Naive B cell (primary cell): Measurements from ENCODE around the gene PTPRT. TPM values are rescaled to one million over a fixed set of nuclear protein-coding genes. Genes with fewer than 3 reads are reported as not detected.

Source experiments
- ATAC-seq, 2 donors: fragments of 150-1000 bp; cut with Tn5 transposase; 2 replicates each; pipeline ENCODE4 v1.10.0; 2021; ENCODE audit warnings: low read depth in 2 of 2, mild to moderate bottlenecking in 2 of 2, moderate library complexity in 2 of 2
- DNase-seq: peaks from one replicate; pipeline ENCODE4 v3.0.0; 2022
- H3K27ac Mint-ChIP-seq, 6 donors: one replicate each; pipeline ENCODE4 v1.8.0; 2020 to 2022; ENCODE audit warnings: mild to moderate bottlenecking in 6 of 6, mixed read lengths in 6 of 6, moderate library complexity in 5 of 6, inconsistent platforms in 2 of 6
- H3K27me3 Mint-ChIP-seq, 3 donors: one replicate each; pipeline ENCODE4 v1.8.0; 2021 to 2022; ENCODE audit warnings: mixed read lengths in 3 of 3, mild to moderate bottlenecking in 1 of 3
- H3K36me3 Mint-ChIP-seq, 2 donors: one replicate each; pipeline ENCODE4 v1.8.0; 2020 to 2022; ENCODE audit warnings: mixed read lengths in 2 of 2, inconsistent platforms in 1 of 2, mild to moderate bottlenecking in 1 of 2
- H3K4me1 Mint-ChIP-seq, 3 donors: one replicate each; pipeline ENCODE4 v1.8.0; 2020 to 2022; ENCODE audit warnings: mixed read lengths in 3 of 3, inconsistent platforms in 1 of 3, mild to moderate bottlenecking in 1 of 3, moderate library complexity in 1 of 3
- H3K4me3 Mint-ChIP-seq, 8 donors: one replicate each; pipeline ENCODE4 v1.8.0; 2020 to 2022; ENCODE audit warnings: mild to moderate bottlenecking in 8 of 8, mixed read lengths in 8 of 8, moderate library complexity in 8 of 8, inconsistent platforms in 2 of 8
- H3K9me3 Mint-ChIP-seq, 7 donors: one replicate each; pipeline ENCODE4 v1.8.0; 2020 to 2022; ENCODE audit warnings: mixed read lengths in 7 of 7, mild to moderate bottlenecking in 5 of 7, inconsistent platforms in 2 of 7, moderate library complexity in 1 of 7
- polyA plus RNA-seq, 6 donors: library from polyadenylated mRNA; unstranded; fragments of 300-500 nt; fragmentation: Illumina TruSeq; gene quantifications; one replicate each; pipeline ENCODE4 v1.2.3, GENCODE V29; 2021; ENCODE audit warnings: low read depth in 6 of 6

Gene PTPRT
- polyA plus RNA-seq, 6 donors from 2014 or later: not detected

DNA sequence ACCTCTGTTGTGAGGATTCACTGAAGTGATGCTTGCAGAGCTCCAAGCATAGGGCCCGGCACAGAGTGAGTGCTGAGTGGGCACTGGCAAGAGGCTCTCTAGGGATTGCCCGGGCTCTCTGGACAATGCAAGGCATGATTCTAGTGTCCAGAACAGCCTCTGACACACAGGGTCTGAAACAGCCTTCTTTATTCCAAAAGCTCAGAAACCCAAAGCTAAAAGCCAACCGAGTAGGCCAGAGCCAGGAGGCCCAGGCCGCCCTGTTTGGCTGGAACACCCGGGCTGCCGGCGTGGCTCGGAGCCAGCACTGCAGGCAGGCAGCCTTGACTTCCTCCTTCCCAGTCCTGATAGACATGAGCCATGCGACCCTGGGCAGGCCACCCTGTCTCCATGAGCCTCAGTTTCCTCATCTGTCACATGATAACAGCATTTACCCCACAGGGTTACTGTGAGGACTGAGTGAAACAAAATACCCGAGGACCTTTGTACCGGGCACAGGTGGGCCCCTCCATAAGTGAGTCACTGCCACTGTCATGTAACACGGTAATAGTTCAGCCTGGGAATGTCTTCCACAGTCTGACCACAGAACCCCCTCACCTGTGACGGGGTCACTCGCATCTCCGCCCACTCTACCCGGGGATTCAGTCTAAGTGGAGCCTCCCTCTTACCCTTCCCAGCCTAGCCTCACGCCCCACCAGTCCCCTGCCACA is 51.5 kb downstream of the PTPRT start:
- H3K4me1 Mint-ChIP-seq: no peaks in the 10 kb centered on the region
- no peaks in the 10 kb centered on the region for H3K27me3 Mint-ChIP-seq
- DNase-seq (no peak), ATAC-seq (no peak)
- H3K4me3 Mint-ChIP-seq: no peak overlapping the region
- no peaks in the 10 kb centered on the region for H3K36me3 Mint-ChIP-seq
- H3K9me3 Mint-ChIP-seq: peaks cover 0 to 1% (median 0%) of the 10 kb centered on the region in 7 donors
- no peak overlapping the region for H3K27ac Mint-ChIP-seq

DNA sequence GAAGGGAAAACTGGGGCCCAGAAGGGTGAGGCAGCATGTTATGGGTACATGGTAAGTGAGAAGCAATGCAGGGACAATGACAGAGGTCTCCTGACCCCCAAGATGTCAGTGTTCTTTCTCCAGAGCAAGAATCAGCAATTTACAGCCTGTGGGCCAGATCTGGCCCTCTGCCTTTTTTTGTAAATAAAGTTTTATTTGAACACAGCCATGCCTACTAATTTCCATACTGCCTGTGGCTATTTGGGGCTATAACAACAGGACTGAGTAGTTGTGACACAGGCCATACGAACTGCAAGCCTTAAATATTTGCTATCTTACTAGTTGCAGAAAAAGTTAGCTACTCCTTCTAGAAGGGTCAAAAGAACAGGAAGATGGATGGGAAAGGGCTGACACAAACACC is 52.5 kb downstream of the PTPRT start:
- Mint-ChIP-seq H3K4me1 (no peaks in the 10 kb centered on the region), H3K4me3 (no peak overlapping the region)
- no peak for ATAC-seq

DNA sequence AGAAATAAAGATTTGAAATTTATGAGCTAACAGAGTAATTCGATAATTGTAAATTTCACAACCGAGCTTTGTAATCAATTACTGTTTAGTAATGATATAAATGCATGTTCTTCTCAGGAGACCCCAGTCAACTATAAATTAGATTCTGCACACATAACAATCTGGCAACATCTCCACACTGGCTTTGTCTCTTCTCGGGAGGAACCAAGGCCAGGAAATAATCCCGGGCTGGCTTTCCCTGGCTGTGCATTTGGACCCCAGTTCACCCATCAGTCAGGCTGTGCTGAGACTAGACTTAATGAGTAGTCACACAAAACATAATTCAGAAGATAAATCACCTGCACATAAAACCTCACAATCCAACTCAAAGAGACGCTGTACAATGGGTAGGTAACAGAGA is 65.5 kb downstream of the PTPRT start:
- Mint-ChIP-seq H3K36me3 (no peaks in the 10 kb centered on the region), H3K4me3 (no peak overlapping the region), H3K27ac (peak overlapping the region in 1 of 6 donors; percentile 49), H3K27me3 (peaks cover 0 to 3% (median 0%) of the 10 kb centered on the region in 3 donors), H3K9me3 (peaks cover 0 to 9% (median 0%) of the 10 kb centered on the region in 7 donors), H3K4me1 (no peaks in the 10 kb centered on the region)
- DNase-seq (no peak), ATAC-seq (no peak)

More for the DNA sequence above, 52.5 kb downstream of the PTPRT start:
- Mint-ChIP-seq H3K9me3 (peaks cover 0 to 3% (median 0%) of the 10 kb centered on the region in 7 donors), H3K27ac (no peak overlapping the region), H3K27me3 (no peaks in the 10 kb centered on the region), H3K36me3 (no peaks in the 10 kb centered on the region)
- DNase-seq: no peak

- DNase-seq: no peak
- peaks cover 0 to 7% (median 0%) of the 10 kb centered on the region in 7 donors for H3K9me3 Mint-ChIP-seq
- H3K36me3 Mint-ChIP-seq: no peaks in the 10 kb centered on the region
- H3K4me1 Mint-ChIP-seq: no peaks in the 10 kb centered on the region
- H3K27me3 Mint-ChIP-seq: peaks cover 0 to 3% (median 0%) of the 10 kb centered on the region in 3 donors
- H3K4me3 Mint-ChIP-seq: no peak overlapping the region
- ATAC-seq: no peak
- no peak overlapping the region for H3K27ac Mint-ChIP-seq
Observed at GRCh38 chr20:43123180-43123579, 66.5 kb downstream of the PTPRT start.

DNA sequence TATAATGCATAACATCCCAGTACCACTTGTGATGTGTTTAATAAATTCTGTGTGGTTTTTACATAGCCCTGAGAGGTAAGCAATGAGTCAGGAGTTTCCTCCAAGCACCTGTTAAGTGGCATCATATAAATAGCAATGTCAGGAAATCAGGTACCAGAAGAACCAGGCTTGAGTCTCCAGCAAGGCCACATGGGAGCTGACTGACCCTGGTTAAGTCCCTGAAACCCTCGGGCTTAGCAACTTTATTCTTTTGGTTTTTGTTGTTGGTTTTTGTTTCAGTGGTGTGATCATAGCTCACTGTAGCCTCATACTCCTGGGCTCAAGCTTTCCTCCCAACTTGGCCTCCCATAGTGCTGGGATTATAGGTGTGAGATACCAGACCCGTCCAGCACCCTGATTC is 70.0 kb downstream of the PTPRT start:
- DNase-seq (no peak), ATAC-seq (no peak)
- H3K27me3 Mint-ChIP-seq: no peaks in the 10 kb centered on the region
- H3K4me3 Mint-ChIP-seq: no peak overlapping the region
- H3K9me3 Mint-ChIP-seq: peaks cover 0 to 9% (median 0%) of the 10 kb centered on the region in 7 donors
- no peak overlapping the region for H3K27ac Mint-ChIP-seq
- H3K36me3 Mint-ChIP-seq: no peaks in the 10 kb centered on the region
- H3K4me1 Mint-ChIP-seq: no peaks in the 10 kb centered on the region

DNA sequence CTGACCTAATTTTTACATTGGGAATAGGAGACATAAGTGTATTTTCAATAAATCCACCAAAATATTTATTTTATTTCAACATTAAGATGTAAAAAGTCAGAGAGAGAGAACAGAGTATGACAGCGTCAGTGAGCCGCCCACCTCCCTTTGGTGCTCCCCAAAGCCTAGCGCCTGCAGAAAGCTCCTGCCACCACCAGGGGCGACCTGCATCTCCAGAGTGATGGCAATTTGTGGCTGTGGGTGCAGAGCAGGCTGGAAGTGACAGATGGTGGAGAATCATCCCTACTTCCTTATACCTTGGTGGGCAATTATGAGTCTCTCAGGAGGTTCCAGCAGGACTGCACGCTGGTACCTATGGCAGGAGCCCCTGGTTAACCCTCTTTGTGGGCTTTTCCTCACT is 87.3 kb downstream of the PTPRT start:
- Mint-ChIP-seq H3K27ac (no peak overlapping the region), H3K36me3 (no peaks in the 10 kb centered on the region), H3K9me3 (peaks cover 0 to 3% (median 0%) of the 10 kb centered on the region in 7 donors), H3K27me3 (peaks cover 0 to 9% (median 5%) of the 10 kb centered on the region in 3 donors), H3K4me1 (no peaks in the 10 kb centered on the region), H3K4me3 (no peak overlapping the region)
- ATAC-seq: no peak
- DNase-seq: no peak

- Mint-ChIP-seq H3K9me3 (peaks cover under 1 to 17% (median 5%) of the 10 kb centered on the region in 7 donors), H3K27me3 (peaks cover 0 to 21% (median 4%) of the 10 kb centered on the region in 3 donors), H3K4me3 (no peak overlapping the region), H3K27ac (no peak overlapping the region), H3K36me3 (no peaks in the 10 kb centered on the region), H3K4me1 (no peaks in the 10 kb centered on the region)
- ATAC-seq: no peak
- no peak for DNase-seq
Observed at GRCh38 chr20:43096931-43097260, 92.8 kb downstream of the PTPRT start.

GRCh38 chr20:43096126-43096930 is 93.4 kb downstream of the PTPRT start:
- no peaks in the 10 kb centered on the region for H3K4me1 Mint-ChIP-seq
- H3K4me3 Mint-ChIP-seq: peak overlapping the region in 1 of 8 donors; percentile 79
- ATAC-seq: no peak
- no peak for DNase-seq
- no peak overlapping the region for H3K27ac Mint-ChIP-seq
- H3K36me3 Mint-ChIP-seq: peaks cover 0 to 4% of the 10 kb centered on the region in 2 donors
- peaks cover 0 to 22% (median 5%) of the 10 kb centered on the region in 7 donors for H3K9me3 Mint-ChIP-seq
- H3K27me3 Mint-ChIP-seq: peaks cover 0 to 21% (median 4%) of the 10 kb centered on the region in 3 donors

GRCh38 chr20:43095034-43095433 is 94.7 kb downstream of the PTPRT start:
- ATAC-seq: no peak
- Mint-ChIP-seq H3K36me3 (peaks cover 0 to 7% of the 10 kb centered on the region in 2 donors), H3K4me3 (no peak overlapping the region), H3K9me3 (peaks cover 0 to 31% (median 7%) of the 10 kb centered on the region in 7 donors), H3K27ac (no peak overlapping the region), H3K27me3 (peaks cover 0 to 21% (median 4%) of the 10 kb centered on the region in 3 donors), H3K4me1 (no peaks in the 10 kb centered on the region)
- DNase-seq: no peak

- H3K4me1 Mint-ChIP-seq: no peaks in the 10 kb centered on the region
- H3K9me3 Mint-ChIP-seq: peaks cover 0 to 37% (median 9%) of the 10 kb centered on the region in 7 donors
- H3K27ac Mint-ChIP-seq: no peak overlapping the region
- no peak for ATAC-seq
- H3K27me3 Mint-ChIP-seq: peaks cover 4 to 13% (median 4%) of the 10 kb centered on the region in 3 donors
- H3K4me3 Mint-ChIP-seq: no peak overlapping the region
- peaks cover 0 to 7% of the 10 kb centered on the region in 2 donors for H3K36me3 Mint-ChIP-seq
- no peak for DNase-seq
Observed at GRCh38 chr20:43092386-43093088, 97.2 kb downstream of the PTPRT start.

- no peak overlapping the region for H3K4me3 Mint-ChIP-seq
- H3K4me1 Mint-ChIP-seq: no peaks in the 10 kb centered on the region
- peaks cover 0 to 5% (median 0%) of the 10 kb centered on the region in 3 donors for H3K27me3 Mint-ChIP-seq
- no peak overlapping the region for H3K27ac Mint-ChIP-seq
- peaks cover 2 to 7% (median 5%) of the 10 kb centered on the region in 7 donors for H3K9me3 Mint-ChIP-seq
- ATAC-seq: no peak
- no peak for DNase-seq
- H3K36me3 Mint-ChIP-seq: no peaks in the 10 kb centered on the region
Observed at GRCh38 chr20:43068482-43068881, 121.2 kb downstream of the PTPRT start.

DNA sequence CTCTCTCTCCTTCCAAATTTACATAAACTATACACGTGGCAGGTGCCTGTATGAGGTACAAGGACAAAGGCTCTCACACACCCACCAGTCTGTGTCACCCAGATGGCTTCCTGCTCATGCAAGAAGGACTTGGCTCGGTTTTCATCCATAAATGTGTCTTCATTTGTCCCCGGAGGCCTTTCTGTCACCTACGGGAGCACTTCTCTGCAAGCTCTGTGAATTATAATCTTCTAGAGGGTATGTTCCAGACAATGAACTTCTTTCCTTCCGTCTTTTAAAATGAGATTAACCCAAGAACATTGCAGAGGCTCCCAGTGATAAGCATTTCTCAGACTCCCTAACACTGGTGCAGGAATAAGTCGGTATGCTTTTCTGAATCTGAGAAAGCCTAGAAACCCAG is 123.6 kb downstream of the PTPRT start:
- Mint-ChIP-seq H3K4me1 (no peaks in the 10 kb centered on the region), H3K36me3 (no peaks in the 10 kb centered on the region), H3K27me3 (peaks cover 0 to 5% (median 0%) of the 10 kb centered on the region in 3 donors), H3K27ac (no peak overlapping the region), H3K4me3 (no peak overlapping the region), H3K9me3 (peaks cover 2 to 7% (median 6%) of the 10 kb centered on the region in 7 donors)
- ATAC-seq: no peak
- no peak for DNase-seq

GRCh38 chr20:43065299-43065698 is 124.4 kb downstream of the PTPRT start:
- no peak for DNase-seq
- Mint-ChIP-seq H3K4me3 (no peak overlapping the region), H3K9me3 (peaks cover 2 to 8% (median 4%) of the 10 kb centered on the region in 7 donors), H3K27me3 (peaks cover 0 to 5% (median 0%) of the 10 kb centered on the region in 3 donors), H3K27ac (no peak overlapping the region), H3K36me3 (no peaks in the 10 kb centered on the region), H3K4me1 (no peaks in the 10 kb centered on the region)
- no peak for ATAC-seq
